ENCODE results near the gene CD200R1.

CD200R1 gene

DNA sequence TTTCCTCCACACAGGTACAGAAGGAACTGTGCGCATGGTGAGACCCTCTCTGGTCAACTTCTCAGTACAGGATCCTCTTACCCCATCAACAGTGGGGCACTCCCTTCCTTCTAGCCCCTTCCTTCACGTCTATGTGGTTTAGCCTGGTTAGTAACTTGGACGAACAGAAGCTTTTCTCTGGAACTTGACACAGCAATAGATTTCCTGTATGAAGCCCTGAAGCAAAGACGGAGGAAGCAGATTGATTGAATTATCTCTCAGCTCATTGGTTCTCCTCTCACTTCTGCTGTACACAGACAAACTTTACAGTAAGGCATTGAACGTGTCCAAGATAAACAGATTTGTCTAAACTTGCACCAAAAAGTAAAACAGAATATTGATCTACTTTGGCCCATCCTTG lies at the start of gene CD200R1:
TSS of gene CD200R1 (minus strand) at position 210 of the 400 bp plus-strand sequence. CDS start 246 bp downstream, outside the sequence.
- in situ Hi-C loops (cut with MboI; ENCODE audit: low sequenced_read_pairs), result no loop called here

GRCh38 chr3:113021471-113021870 lies 46.6 kb upstream of the CD200R1 start:
- in situ Hi-C loops (cut with MboI; ENCODE audit: low sequenced_read_pairs), result no loop called here

- in situ Hi-C loops (cut with MboI; ENCODE audit: low sequenced_read_pairs), result no loop called here
These were observed 44.6 kb upstream of the CD200R1 start for GRCh38 chr3:113019182-113020137.

DNA sequence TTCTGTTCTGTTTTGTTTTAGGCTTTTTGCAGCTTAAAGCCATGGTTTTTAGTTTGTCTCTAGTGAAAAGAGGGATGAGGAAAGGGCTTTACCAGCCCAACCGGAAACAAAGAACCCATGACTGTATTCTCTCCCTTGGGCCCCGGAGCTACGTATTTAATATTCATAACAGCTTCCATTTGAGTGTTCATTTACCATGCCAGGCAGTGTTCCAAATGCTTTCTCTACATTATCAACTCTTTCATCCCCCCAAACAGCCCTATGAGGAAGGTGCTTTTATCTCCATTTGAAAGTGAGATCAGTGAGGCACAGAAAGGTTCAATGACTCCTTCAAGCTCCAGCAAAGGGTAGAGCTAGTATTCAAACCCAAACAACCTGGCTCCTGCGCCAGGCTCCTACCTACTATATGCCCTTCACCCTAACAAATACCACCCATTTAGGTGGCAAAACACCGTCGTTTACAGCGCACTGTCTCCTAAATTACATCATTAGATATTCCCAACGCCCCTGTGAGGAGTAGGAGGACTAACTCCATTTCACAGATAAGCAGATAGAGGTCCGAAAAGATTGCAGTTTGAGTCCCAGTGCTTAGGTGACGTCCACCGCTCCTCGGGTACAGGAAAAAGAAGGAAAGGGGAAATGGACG lies 43.8 kb upstream of the CD200R1 start:
- in situ Hi-C loops (cut with MboI; ENCODE audit: low sequenced_read_pairs), result no loop called here

DNA sequence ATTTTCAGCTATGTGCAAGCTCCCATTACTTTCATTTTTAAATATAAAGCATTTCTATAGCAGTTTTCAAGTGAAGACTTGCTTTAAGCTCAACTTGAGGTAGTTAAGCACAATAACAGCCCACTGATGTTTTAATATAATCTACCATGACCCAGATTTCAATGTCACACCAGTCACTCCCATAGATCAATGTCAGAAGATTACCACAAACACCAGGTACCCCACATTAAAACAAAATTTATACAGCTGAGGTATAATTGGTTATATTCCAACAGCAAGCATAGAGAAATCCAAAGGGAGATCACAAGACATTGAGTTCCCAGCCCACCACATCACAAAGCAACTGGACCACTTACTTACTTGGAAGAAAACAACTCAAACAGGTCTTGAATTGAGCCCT lies 38.7 kb upstream of the CD200R1 start:
- in situ Hi-C loops (cut with MboI; ENCODE audit: low sequenced_read_pairs), result no loop called here

DNA sequence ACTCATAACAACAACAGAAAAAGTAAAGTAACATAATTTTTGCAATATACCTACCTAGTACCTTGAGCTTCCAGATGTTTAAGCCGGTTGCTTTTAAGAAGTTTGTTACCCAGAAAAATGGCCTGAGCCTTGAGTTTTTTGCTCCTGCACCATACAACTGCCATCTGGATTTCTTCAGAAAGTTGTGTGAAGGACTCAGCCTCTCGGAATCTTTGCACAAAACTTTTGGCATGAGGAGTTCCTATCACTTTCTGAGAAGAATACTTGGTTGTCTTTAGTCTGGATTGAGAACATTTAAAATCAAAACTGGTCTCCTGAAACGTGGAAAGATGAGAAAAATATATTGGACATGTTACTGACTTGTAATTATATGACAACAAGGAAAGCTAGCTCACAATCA lies 33.2 kb upstream of the CD200R1 start:
- in situ Hi-C loops (cut with MboI; ENCODE audit: low sequenced_read_pairs), result no loop called here

DNA sequence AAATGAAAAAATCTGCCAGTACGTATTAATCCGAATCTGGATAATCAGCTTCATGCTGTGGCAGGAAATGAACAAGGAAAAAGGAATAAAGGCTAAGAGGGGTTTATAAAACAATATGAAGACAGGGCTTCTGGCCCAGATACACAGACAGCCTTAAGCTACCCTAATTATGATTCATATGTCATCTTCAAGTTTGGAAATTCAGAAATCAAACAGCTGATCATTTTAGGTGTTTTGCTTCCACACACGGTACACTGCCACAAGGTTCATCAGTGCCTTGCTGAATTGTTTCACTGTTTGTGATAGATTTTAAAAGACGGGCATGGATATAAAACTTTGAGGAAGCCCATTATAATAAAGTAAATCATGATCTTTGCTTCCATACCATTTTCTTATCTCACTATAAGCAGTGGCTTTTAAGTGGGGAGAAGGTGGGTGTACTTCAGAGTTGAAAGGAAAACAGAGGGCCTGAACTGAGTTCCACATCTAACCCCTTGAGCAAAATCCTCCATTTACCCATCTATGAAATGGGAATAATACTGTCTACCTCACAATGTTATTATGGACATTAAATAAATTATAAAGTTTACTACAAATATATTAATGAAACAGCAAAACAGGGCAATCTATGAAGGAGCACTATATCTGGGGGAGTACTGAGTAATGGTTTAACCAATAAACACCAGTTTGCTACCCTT lies 31.6 kb upstream of the CD200R1 start:
- in situ Hi-C loops (cut with MboI; ENCODE audit: low sequenced_read_pairs), result no loop called here

DNA sequence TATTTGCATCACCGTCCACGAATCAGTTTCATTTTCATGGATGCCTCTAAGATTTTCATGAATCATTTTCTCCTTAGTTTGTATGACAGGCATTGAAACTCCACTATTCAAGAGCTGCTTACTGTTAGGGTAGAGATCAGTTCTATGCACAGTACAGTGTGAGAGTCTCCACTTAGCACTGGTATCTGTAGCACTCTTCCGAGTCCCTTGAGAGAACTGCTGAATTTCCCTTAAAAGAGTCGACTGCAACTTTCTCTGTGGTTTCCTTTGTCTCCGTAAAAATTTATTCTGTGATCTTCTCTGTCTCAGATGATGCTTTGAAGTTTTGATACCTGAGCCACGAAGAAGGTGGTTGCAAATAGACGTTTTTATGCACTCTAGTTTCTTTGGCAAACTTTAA lies 30.7 kb upstream of the CD200R1 start:
- in situ Hi-C loops (cut with MboI; ENCODE audit: low sequenced_read_pairs), result no loop called here

DNA sequence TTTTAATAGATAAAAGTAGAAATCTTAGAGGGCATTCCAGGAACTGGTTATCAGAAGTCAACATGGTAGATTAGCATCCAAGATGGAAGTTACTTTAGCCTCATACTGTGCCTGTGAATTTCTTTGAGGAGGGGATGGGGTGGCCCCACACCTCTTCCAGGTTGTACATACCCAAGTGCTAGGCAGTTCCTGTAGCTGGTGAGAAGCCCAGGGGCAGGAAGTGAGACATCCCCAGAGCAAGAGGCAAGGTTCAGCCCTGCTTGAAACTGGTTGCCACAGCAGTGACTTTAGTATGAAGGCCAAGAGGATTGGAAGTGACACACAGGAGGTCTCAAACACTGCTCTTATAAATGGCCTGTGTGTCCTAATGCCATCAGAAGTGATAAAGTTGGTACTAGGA lies 27.8 kb upstream of the CD200R1 start:
- in situ Hi-C loops (cut with MboI; ENCODE audit: low sequenced_read_pairs), result no loop called here

DNA sequence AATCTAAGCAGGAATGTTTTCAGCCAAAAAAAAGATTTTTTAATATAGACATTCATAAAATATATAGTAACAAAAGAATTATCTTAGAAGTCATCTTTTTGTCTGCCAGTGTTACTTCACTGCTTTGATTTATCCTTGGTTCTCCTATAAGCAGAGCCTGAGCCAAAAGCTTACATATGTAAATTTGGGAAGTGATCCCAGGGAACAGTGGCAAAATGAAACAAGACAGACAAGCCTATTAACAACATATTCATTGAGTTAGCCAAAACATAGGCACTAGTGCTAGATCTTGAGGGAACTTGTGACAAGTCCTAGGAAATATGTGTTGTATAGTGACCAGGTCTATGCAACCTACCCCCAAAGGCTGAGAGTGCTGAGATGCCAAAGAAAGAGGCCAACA lies 27.1 kb upstream of the CD200R1 start:
- in situ Hi-C loops (cut with MboI; ENCODE audit: low sequenced_read_pairs), result no loop called here

GRCh38 chr3:113000691-113001090 lies 25.8 kb upstream of the CD200R1 start:
- in situ Hi-C loops (cut with MboI; ENCODE audit: low sequenced_read_pairs), result no loop called here

- in situ Hi-C loops (cut with MboI; ENCODE audit: low sequenced_read_pairs), result no loop called here
These were observed 20.9 kb upstream of the CD200R1 start for GRCh38 chr3:112995800-112996199.

DNA sequence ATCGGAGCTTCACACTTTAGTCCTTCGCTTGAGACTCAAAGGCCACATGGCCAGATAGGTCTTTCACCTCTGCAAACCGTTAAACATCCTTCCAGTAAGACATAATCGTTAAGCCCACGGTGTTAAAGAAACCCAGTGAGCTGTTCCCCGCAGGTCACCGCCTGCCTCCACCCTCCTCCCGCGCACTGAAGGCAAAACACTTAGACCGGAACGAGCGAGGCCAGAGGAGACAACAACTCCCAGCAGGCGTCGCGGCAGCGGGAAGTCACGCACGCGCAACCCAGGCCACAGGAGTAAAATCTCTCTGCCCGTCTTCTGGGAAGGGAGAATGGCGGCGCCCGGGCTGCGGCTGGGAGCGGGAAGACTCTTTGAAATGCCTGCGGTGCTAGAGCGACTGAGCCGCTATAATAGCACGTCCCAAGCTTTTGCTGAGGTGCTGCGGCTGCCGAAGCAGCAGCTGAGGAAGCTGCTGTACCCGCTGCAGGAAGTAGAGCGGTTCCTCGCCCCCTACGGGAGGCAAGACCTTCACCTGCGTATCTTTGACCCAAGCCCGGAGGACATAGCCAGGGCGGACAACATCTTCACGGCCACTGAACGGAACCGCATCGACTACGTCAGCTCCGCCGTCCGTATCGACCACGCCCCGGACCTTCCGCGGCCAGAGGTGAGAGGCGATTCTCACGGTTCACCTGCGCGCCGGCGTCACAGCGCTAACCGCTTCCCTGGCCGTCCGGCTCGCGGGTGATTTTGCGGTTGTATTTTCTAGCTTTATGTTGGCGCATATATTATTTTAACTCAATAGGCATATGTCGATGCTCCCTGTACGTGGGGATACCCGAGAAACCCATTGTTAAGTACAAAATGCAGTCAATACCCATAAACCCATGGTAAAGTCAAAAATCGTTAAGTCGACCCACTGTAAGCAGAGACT lies 16.0 kb upstream of the CD200R1 start, which contains the start of gene GTPBP8:
TSS of gene GTPBP8 (plus strand) at position 313 of the 931 bp plus-strand sequence. CDS start at position 329, 16 bp downstream.
- in situ Hi-C loops (cut with MboI; ENCODE audit: low sequenced_read_pairs), result no loop called here

DNA sequence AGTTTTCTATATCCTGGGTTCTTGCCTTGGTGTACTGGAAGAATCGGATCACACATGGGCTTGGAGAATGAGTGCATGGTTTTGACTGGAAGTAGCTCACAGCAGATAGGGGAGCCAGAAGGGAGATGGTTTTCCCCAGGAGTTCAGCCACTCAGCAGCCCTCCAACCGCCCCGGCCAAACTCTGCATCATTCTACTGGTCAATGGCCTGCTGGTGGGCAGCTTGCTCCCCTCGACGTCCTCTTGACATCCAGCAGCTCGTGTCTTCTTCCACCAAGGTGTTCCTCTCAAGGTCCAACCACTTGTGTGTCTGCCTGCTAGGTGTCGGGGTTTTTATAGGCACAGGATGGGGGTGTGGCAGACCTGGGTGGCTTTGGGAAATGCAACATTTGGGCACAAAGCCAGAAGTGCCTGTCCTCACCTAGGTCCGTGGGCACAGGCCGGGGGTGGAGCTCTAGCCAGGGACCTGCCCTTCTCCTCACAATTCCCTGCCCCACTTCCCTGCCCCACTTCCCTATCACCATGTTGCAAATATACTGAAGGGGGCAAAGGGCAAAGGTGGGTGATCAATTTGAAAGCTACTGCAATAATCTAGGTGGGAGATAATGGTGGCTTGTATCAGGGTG lies 12.9 kb upstream of the CD200R1 start:
- in situ Hi-C loops (cut with MboI; ENCODE audit: low sequenced_read_pairs), result no loop called here

GRCh38 chr3:112984485-112984884 lies 9.6 kb upstream of the CD200R1 start:
- in situ Hi-C loops (cut with MboI; ENCODE audit: low sequenced_read_pairs), result no loop called here

DNA sequence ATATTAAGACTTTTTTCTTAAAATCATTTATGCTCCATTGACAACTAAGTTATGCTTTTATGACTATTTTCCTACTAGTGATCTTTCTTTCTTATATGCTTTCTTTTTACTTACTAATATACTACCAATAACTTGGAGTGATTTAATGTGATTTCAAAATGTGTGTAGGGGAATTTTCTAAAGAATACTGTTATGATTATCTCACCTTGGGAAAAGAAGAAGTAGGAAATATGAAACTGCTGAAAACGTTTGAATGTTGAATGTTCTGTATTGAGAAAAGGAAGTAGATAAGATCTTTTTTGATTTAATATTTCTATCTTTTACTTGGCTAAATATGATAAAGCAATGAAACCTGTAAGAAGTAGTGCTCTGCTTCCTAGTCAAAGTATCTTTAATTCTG lies 7.8 kb upstream of the CD200R1 start:
- in situ Hi-C loops (cut with MboI; ENCODE audit: low sequenced_read_pairs), result no loop called here

DNA sequence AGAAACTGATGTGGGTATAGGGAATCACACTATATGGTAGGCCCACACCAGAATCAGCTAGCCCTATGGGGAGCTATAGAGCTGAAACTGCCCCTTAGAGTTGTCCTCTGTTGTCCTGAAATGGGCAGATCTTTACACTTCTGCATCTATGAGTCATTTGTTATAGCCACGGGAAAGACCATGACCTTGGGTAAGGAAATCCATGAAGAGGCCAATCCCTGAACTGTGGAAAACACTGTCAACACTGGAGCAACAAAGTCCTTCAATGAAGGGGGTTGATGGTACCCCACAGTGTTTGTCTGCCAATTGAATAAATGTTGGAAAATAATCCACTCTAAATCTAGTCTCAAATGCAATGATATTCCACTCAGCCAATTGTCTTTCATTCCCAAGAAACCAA lies 5.2 kb upstream of the CD200R1 start:
- in situ Hi-C loops (cut with MboI; ENCODE audit: low sequenced_read_pairs), result no loop called here

- in situ Hi-C loops (cut with MboI; ENCODE audit: low sequenced_read_pairs), result no loop called here
These were observed 4.4 kb upstream of the CD200R1 start for GRCh38 chr3:112979244-112979832.

GRCh38 chr3:112976953-112977352 lies 2.0 kb upstream of the CD200R1 start:
- in situ Hi-C loops (cut with MboI; ENCODE audit: low sequenced_read_pairs), result no loop called here

DNA sequence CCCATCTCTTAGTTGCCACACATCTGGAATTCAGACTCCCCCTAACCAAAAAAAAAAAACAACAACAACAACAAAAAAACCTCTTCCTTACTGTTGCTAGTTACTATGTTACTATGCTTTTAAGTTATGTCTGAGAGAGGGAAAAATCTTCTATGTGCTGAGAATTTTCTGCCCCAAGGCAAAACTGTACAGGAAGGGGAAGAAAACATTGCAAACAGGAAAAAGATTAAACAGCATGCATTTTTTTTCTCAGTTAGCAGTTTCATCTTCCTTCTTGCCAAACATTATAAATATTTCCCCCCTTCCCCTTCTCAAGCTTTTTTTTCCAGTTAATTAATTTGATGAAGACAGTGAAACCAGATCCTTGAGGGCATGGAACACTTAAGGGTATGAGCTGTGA lies 1.1 kb upstream of the CD200R1 start:
- in situ Hi-C loops (cut with MboI; ENCODE audit: low sequenced_read_pairs), result no loop called here
